GM23338 (cell line): ENCODE measurements around the gene RABIF.

Source experiments
- CREB1 ChIP-seq: fragments of 250-450 bp; sonication (Bioruptor Pico); IDR thresholded peaks from 2 replicates; pipeline ENCODE4 v1.5.0; 2020; ENCODE audit warnings: low read depth, mild to moderate bottlenecking, moderate library complexity
- JUNB ChIP-seq: IDR thresholded peaks from one replicate; pipeline ENCODE4 v1.6.1; 2016; ENCODE audit warnings: antibody characterized with exemption; ENCODE audit not compliant: unreplicated experiment
- NANOG ChIP-seq: IDR thresholded peaks from 2 replicates; pipeline ENCODE4 v1.6.1; 2016; ENCODE audit warnings: antibody characterized with exemption, borderline replicate concordance
- POLR2AphosphoS5 ChIP-seq: IDR thresholded peaks from 2 replicates; pipeline ENCODE4 v1.6.1; 2016; ENCODE audit warnings: antibody characterized with exemption, low read depth
- TF ChIP-seq, protein P1 (sequence below), 2 experiments: fragments of 200-600 bp in 1 of 2; sonication (generic) in 1 of 2; conservative IDR thresholded peaks; 2 replicates each; pipeline versions ENCODE4 v1.5.1 to v1.6.1; 2016 to 2017; ENCODE audit warnings: antibody characterized with exemption in 2 of 2, low read depth in 2 of 2, mild to moderate bottlenecking in 2 of 2, moderate library complexity in 1 of 2
- TF ChIP-seq, protein P2 (sequence below): IDR thresholded peaks from one replicate; pipeline ENCODE4 v1.6.1; 2018; ENCODE audit warnings: antibody characterized with exemption; ENCODE audit not compliant: unreplicated experiment

DNA sequence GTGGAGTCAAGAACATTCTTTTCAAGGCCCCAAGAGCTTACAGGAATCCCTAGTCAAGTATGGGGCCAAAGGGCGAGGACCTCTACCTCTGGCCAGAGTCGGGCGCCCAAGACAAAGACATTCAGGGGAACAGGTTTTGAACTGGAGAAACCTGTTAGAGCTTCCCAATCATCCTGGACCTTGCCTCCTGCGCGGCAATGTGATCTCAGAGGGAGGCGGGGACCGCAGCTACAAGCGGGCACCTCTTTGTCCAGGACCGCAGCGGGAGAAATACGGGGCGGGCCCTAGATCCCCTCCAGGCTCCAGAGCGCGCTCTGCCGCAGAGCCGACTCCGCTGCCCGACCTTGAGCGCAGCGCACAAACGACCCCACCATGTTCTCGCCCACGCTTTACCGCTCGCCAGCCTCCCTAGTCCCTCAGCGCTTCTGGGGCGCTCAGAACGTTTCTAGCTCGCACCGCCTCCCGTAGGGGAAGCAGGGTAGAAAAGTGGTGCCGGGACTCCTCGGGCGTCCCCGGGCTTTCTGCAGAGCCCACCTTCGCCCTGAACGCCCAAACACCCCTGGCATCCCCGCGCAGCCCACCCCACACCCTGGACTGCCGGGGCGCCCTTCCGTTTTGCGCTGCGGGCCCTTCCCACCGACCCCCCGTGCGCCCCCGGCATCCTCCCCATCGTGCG is 28.1 kb downstream of the RABIF start:
- TF ChIP-seq, protein P1, sequence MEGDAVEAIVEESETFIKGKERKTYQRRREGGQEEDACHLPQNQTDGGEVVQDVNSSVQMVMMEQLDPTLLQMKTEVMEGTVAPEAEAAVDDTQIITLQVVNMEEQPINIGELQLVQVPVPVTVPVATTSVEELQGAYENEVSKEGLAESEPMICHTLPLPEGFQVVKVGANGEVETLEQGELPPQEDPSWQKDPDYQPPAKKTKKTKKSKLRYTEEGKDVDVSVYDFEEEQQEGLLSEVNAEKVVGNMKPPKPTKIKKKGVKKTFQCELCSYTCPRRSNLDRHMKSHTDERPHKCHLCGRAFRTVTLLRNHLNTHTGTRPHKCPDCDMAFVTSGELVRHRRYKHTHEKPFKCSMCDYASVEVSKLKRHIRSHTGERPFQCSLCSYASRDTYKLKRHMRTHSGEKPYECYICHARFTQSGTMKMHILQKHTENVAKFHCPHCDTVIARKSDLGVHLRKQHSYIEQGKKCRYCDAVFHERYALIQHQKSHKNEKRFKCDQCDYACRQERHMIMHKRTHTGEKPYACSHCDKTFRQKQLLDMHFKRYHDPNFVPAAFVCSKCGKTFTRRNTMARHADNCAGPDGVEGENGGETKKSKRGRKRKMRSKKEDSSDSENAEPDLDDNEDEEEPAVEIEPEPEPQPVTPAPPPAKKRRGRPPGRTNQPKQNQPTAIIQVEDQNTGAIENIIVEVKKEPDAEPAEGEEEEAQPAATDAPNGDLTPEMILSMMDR (conservative IDR thresholded peaks at IDR 0.05; ENCODE audit: low read depth in 2 of 2): no peak
- TF ChIP-seq CREB1 (CRISPR knock-in tag): peak; percentile 67
- peak; percentile 53 for TF ChIP-seq POLR2AphosphoS5
- TF ChIP-seq, protein P2, sequence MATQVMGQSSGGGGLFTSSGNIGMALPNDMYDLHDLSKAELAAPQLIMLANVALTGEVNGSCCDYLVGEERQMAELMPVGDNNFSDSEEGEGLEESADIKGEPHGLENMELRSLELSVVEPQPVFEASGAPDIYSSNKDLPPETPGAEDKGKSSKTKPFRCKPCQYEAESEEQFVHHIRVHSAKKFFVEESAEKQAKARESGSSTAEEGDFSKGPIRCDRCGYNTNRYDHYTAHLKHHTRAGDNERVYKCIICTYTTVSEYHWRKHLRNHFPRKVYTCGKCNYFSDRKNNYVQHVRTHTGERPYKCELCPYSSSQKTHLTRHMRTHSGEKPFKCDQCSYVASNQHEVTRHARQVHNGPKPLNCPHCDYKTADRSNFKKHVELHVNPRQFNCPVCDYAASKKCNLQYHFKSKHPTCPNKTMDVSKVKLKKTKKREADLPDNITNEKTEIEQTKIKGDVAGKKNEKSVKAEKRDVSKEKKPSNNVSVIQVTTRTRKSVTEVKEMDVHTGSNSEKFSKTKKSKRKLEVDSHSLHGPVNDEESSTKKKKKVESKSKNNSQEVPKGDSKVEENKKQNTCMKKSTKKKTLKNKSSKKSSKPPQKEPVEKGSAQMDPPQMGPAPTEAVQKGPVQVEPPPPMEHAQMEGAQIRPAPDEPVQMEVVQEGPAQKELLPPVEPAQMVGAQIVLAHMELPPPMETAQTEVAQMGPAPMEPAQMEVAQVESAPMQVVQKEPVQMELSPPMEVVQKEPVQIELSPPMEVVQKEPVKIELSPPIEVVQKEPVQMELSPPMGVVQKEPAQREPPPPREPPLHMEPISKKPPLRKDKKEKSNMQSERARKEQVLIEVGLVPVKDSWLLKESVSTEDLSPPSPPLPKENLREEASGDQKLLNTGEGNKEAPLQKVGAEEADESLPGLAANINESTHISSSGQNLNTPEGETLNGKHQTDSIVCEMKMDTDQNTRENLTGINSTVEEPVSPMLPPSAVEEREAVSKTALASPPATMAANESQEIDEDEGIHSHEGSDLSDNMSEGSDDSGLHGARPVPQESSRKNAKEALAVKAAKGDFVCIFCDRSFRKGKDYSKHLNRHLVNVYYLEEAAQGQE: no peak
- no peak for TF ChIP-seq NANOG
- TF ChIP-seq JUNB: no peak
